Measurements from ENCODE around the gene KPNA6.
"Not testable (repeated sequence)": the region's sequence is repeated elsewhere in the genome, so short reads cannot be mapped to it uniquely, and the experiment has no call there.

The KPNA6 gene

DNA sequence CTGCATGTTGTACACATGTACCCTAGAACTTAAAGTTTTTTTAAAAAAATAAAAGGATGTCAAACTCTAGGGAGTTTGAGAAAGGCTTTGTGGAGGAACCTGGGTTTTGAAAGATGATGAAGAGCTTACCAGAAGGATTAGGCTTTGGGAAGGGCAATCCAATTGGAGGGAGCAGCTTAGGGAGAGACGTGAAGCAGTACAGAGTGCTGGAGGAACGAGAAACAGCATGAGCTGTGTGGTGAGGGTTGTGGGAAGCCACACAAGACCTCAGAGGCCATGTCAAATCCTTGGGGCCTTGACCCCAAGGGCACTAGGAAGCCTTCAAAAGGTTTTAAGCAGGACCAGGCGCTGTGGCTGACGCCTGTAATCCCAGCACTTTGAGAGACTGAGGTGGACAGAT lies 8.4 kb upstream of the KPNA6 start:
- DNase-seq (ENCODE audit: insufficient read length, low spot score) (no peak), FAIRE-seq (no peak)

DNA sequence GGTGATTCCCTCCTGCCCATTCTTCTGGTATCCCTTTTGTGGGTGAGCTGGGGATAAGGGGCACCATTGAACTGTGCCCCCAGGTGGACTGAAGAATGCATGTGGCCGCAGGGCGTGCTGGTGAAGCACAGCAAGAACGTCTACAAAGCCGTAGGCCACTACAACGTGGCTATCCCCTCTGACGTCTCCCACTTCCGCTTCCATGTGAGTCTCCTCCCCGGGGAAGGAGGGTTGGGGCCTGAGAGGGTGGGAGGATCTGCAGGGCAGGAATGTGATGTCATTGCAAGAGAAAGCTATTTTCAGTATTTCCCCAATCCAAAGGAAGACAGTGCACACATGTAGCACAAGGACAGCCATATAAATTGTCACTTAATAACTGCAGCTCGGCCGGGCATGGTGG lies 7.5 kb upstream of the KPNA6 start:
- DNase-seq (ENCODE audit: insufficient read length, low spot score): no peak
- no peak for FAIRE-seq

DNA sequence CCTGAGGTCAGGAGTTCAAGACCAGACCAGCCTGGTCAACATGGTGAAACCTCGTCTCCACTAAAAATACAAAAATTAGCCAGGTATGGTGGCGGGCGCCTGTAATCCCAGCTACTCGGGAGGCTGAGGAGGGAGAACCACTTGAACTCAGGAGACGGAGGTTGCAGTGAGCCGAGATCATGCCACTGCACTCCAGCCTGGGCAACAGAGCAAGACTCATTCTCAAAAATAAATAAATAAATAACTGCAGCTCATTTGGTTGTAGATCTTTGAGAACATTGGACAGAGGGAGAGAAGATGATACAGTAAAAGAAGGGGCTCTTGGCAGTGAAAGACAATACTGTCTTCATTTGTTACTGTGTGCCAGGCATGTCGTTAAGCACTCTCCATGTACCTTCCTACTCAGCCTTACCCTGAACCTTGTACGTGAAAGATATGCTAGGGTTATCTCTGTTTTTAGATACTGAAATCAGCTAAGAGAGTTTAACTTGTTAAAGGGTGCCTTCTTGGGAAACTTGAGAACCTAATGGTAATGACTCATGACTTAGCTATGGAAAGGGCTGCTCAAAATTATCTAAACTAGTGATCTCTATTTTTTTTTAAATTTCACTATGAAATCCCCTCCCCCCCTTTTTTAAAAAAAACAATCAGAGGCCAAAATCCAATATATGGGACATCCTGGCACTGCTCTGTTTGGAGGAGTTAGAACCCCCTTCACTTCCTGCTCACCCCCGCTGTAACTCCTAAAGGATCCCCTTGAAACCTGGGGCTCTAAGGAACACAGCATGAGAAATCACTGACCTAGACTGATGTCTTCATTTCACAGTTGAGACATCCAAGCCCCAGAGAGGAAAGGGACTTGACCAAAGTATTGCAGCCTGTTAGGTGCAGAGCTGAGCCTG lies 6.8 kb upstream of the KPNA6 start:
- peak; percentile 71 for DNase-seq (ENCODE audit: insufficient read length, low spot score)
- FAIRE-seq: no peak

DNA sequence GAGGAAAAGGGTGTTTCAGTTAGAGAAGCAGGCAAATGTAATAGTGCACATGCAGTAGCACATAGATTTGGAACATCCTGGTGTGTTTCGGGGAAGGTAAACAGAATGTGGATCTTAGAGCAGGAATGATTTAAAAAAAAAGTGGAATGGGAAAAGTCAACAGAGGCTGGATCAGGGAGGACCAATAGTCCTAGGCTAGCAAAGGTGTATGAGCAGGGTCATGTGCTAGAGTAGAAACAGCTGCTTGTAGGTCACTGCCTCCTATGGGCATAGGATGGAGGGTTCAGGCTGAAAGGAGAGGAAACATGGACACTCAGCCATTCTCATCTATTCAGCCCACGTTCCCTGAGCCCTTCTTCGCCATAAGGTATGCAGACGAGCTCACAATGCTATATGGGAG lies 3.7 kb upstream of the KPNA6 start:
- no peak for FAIRE-seq
- no peak for DNase-seq (ENCODE audit: insufficient read length, low spot score)

DNA sequence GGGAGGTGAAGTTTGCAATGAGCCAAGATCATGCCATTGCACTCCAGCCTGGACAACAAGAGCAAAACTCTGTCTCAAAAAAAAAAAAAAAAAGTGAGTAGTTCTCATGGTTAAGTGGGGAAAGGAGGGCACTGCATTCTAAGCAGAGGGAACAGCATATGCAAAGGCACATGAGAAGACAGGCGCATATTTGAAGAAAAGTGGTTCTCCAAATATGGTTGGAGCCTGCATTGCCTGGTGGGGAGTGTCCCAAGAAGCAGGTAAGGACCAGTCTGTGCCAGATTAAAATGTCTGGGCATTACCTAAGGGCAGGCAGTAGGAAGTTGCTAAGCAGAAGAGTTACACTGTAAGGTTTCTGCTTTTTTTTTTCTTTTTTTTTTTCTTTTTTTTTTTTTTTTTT lies 2.5 kb upstream of the KPNA6 start:
- DNase-seq (ENCODE audit: insufficient read length, low spot score) (no peak), FAIRE-seq (no peak)

- FAIRE-seq (no peak), DNase-seq (ENCODE audit: insufficient read length, low spot score) (no peak)
These were observed 1.1 kb upstream of the KPNA6 start for GRCh38 chr1:32106663-32107275.

GRCh38 chr1:32111040-32111623 lies 3.3 kb downstream of the KPNA6 start:
- DNase-seq (ENCODE audit: insufficient read length, low spot score) (no peak), FAIRE-seq (no peak)

GRCh38 chr1:32111789-32112188 lies 3.9 kb downstream of the KPNA6 start:
- FAIRE-seq (no peak), DNase-seq (ENCODE audit: insufficient read length, low spot score) (no peak)

DNA sequence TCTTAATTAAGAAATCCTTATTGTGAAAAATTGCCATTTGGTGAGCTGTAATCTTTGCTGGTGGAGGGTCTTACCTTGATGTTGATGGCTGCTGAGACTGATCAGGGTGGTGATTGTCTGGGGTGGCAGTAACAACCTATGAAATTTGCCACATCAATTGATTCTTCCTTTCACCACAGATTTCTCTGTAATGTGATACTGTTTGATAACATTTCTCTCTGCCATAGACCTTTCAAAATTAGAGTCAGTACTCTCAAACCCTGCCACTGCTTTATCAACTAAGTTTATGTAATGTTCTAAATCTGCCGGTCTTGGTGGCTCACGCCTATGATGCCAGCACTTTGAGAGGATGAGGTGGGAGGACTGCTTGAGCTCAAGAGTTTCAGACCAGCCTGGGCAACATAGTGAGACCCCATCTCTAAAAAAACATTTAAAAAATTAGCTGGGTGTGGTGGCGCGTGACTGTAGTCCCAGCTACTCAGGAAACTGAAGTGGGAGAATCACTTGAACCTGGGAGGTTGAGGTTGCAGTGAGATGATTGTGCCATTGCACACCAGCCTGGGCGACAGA lies 5.0 kb downstream of the KPNA6 start:
- DNase-seq (ENCODE audit: insufficient read length, low spot score) (no peak), FAIRE-seq (no peak)

- FAIRE-seq; DNase-seq (ENCODE audit: insufficient read length, low spot score): not testable (repeated sequence)
These were observed 5.6 kb downstream of the KPNA6 start for GRCh38 chr1:32113436-32113835.

DNA sequence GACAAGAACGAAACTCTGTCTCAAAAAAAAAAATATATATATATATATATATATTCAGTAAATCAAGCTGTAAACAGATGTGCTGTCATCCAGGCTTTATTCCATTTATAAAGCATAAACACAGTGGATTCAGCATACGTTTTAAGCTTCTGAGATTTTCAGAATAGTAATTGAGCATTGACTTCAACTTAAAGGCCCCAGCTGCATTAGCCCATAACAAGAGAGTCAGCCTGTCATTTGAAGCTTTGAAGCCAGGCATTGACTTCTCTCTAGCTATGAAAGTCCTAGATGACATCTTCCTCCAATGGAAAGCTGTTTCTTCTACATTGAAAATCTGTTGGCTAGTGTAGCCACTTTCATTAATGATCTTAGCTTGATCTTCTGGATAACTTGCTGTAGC lies 6.6 kb downstream of the KPNA6 start:
- DNase-seq (ENCODE audit: insufficient read length, low spot score) (no peak), FAIRE-seq (no peak)

DNA sequence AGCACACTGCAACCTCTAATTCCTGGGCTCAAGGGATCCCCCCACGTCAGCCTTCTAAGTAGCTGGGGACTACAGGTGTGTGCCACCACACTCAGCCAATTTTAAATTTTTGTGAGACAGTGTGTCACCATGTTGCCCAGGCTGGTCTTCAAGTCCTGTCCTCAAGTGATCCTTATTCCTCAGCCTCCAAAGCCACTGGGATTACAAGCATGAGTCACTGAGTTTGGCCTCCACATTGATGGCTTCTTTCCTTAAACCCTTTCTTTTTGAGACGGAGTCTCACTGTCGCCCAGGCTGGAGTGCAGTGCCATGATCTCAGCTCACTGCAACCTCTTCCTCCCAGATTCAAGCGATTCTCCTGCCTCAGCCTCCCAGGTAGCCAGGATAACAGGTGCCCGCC lies 7.6 kb downstream of the KPNA6 start:
- no peak for FAIRE-seq
- no peak for DNase-seq (ENCODE audit: insufficient read length, low spot score)

- FAIRE-seq: no peak
These were observed 8.7 kb downstream of the KPNA6 start for GRCh38 chr1:32116531-32116930.

GRCh38 chr1:32122151-32122550 lies 14.3 kb downstream of the KPNA6 start:
- DNase-seq (ENCODE audit: insufficient read length, low spot score): no peak
- FAIRE-seq: no peak

More at GRCh38 chr1:32116531-32116930, 8.7 kb downstream of the KPNA6 start:
- no peak for DNase-seq (ENCODE audit: insufficient read length, low spot score)

- not testable (repeated sequence) for DNase-seq (ENCODE audit: insufficient read length, low spot score); FAIRE-seq
These were observed 15.5 kb downstream of the KPNA6 start for GRCh38 chr1:32123361-32123760.

DNA sequence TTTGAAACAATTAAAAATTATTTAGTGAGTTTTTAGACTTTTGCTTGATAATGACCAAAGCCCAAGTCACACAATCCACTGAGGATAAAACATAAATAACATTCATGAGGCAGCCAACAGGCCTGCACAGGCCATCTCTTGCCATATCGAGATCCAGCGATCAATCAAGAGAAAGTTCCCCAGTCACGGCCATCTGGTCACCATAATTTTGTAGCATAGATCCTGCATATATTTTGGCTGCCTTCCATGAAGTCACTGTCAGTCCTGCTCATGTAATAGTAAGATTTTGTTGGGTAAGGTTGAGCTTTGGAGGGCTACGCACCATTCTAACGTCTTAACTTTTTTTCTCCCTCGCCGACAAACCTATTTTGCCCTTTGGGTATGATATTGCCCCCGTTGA lies 17.5 kb downstream of the KPNA6 start:
- DNase-seq (ENCODE audit: insufficient read length, low spot score) (no peak), FAIRE-seq (no peak)

GRCh38 chr1:32126770-32127169 lies 18.9 kb downstream of the KPNA6 start:
- DNase-seq (ENCODE audit: insufficient read length, low spot score): no peak
- no peak for FAIRE-seq

DNA sequence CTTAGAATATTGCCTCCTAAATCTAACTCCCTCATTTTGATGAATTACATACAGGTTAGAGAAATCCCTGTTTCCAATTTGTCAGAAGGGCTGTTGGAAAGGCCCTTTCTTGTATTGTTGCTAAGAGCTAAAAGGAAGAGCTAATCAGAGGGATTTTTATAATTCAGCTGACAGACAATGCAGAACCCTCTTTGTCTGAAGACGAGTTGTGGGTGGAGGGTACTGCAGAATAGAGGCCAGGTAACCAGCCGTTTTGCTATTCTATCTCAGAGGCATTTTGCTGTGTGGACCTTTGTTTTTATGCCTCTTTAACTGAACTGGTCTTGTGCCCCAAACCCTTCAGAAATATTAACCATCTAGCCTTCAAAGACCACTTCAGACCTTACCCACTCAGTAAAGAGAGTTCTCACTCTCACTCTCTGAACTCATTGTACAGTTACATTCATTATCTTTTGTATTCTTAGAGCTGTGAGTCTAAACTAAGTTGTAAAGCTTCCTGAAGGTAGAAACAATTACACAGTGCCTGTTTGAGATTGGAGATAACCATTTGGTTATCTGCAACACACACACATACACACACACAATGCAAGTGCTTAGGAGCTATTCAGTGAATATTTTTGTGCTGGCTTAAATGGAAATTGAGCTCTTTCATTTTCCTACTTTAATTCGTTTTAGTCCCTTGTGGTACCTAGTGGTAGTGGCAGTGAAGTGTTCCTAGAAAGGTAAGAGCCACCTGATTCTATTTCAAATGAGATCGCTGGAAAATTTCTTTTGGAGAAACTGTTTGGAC lies 19.7 kb downstream of the KPNA6 start:
- FAIRE-seq (no peak), DNase-seq (ENCODE audit: insufficient read length, low spot score) (no peak)

- DNase-seq (ENCODE audit: insufficient read length, low spot score) (no peak), FAIRE-seq (no peak)
These were observed 20.6 kb downstream of the KPNA6 start for GRCh38 chr1:32128479-32128878.

DNA sequence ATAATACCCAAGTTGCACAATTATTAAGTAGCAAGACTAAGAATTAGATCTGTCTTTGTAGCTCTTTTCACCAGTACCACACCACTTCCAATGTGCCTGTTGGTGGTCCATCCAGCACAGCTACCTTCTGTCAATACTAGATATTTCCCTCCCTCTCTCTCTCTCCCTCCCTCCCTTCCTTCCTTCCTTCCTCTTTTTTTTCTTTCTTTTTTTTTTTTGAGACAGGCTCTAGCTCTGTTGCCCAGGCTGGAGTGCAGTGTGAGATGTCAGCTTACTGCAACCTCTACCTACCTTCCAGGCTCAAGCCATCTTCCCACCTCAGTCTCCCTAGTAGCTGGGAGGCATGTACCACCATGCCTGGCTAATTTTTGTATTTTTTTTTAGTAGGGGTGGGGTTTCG lies 21.1 kb downstream of the KPNA6 start:
- no peak for DNase-seq (ENCODE audit: insufficient read length, low spot score)
- FAIRE-seq: no peak

DNA sequence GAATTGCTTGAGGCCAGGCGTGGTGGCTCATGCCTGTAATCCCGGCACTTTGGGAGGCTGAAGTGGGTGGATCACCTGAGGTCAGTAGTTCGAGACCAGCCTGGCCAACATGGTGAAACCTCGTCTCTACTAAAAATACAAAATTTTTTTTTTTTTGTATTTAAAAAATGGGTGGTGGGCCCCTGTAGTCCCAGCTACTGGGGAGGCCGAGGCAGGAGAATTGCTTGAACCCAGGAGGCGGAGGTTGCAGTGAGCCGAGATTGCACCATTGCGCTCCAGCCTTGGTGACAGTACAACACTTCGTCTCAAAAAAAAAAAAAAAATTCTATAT lies 26.1 kb downstream of the KPNA6 start:
- DNase-seq (ENCODE audit: insufficient read length, low spot score); FAIRE-seq: not testable (repeated sequence)
